GM06990 (cell line): Measurements from ENCODE around the gene RIN3.

ENCODE experiments used
- DNase-seq: peaks from one replicate; pipeline ENCODE4 v3.0.0-alpha.2; 2011; ENCODE audit not compliant: insufficient read length; ENCODE audit errors: extremely low read depth
- H3K27me3 ChIP-seq: replicated peaks from 2 replicates; pipeline ENCODE4 v1.6.0; 2011; ENCODE audit warnings: low read length; ENCODE audit not compliant: control insufficient read depth, insufficient read depth
- H3K36me3 ChIP-seq: 2 replicates; pipeline ENCODE4 v1.5.1; 2011; ENCODE audit warnings: low read length; ENCODE audit not compliant: control insufficient read depth, insufficient read depth
- H3K4me3 ChIP-seq: replicated peaks from 2 replicates; pipeline ENCODE4 v1.5.1; 2011; ENCODE audit warnings: low read depth, mild to moderate bottlenecking, control low read depth, low read length
- TF ChIP-seq, protein P1 (sequence below): IDR thresholded peaks from 2 replicates; pipeline ENCODE4 v1.5.1; 2011; ENCODE audit warnings: low read length, control low read depth, mild to moderate bottlenecking, inconsistent platforms; ENCODE audit not compliant: insufficient read depth, poor library complexity, severe bottlenecking

RIN3 gene

DNA sequence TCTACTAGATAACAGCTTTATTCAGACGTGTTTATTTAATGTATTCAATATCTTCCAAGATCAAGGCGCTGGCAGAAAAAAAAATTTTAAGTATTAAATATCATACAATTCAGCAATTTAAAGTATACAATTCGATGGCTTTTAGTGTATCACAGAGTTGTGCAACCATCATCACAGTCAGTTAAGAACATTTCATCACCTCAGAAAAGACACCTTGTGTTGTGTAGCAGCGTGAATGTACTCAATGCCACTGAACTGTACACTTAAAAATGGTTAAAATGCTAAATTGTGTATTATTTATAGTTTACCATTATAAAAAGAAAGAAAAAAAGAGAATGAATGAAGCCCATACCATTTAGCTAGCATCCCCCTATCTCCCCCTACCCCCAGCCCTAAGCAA lies 96.4 kb downstream of the RIN3 start:
- Histone ChIP-seq H3K36me3 (no peaks in the 10 kb centered on the region; the same call in 1 of the 2 replicates), H3K27me3 (no peaks in the 10 kb centered on the region), H3K4me3 (no peak overlapping the region)
- TF ChIP-seq, protein P1, sequence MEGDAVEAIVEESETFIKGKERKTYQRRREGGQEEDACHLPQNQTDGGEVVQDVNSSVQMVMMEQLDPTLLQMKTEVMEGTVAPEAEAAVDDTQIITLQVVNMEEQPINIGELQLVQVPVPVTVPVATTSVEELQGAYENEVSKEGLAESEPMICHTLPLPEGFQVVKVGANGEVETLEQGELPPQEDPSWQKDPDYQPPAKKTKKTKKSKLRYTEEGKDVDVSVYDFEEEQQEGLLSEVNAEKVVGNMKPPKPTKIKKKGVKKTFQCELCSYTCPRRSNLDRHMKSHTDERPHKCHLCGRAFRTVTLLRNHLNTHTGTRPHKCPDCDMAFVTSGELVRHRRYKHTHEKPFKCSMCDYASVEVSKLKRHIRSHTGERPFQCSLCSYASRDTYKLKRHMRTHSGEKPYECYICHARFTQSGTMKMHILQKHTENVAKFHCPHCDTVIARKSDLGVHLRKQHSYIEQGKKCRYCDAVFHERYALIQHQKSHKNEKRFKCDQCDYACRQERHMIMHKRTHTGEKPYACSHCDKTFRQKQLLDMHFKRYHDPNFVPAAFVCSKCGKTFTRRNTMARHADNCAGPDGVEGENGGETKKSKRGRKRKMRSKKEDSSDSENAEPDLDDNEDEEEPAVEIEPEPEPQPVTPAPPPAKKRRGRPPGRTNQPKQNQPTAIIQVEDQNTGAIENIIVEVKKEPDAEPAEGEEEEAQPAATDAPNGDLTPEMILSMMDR, result no peak
- DNase-seq, result no peak

DNA sequence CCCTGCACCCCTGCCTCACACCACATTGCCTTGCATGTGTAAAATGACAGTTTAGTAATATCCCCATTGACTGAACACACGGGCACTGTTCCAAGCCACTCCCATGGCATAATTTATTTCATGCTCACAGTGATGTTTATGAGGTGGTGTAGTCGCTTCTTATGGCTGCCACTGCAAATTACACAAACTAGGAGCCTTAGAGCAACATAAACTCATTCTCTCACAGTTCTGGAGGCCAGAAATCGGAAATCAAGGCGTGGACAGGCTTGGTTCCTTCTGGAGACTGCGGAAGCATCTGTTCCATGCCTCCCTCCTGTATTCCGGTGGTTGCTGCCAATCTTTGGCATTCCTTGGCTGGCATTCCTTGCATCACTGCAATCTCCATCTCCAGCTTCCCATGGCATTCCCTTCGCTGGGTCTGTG lies 97.3 kb downstream of the RIN3 start:
- Histone ChIP-seq H3K27me3 (no peaks in the 10 kb centered on the region), H3K4me3 (no peak overlapping the region), H3K36me3 (no peaks in the 10 kb centered on the region; the same call in 1 of the 2 replicates)
- TF ChIP-seq, protein P1, result no peak
- no peak for DNase-seq

DNA sequence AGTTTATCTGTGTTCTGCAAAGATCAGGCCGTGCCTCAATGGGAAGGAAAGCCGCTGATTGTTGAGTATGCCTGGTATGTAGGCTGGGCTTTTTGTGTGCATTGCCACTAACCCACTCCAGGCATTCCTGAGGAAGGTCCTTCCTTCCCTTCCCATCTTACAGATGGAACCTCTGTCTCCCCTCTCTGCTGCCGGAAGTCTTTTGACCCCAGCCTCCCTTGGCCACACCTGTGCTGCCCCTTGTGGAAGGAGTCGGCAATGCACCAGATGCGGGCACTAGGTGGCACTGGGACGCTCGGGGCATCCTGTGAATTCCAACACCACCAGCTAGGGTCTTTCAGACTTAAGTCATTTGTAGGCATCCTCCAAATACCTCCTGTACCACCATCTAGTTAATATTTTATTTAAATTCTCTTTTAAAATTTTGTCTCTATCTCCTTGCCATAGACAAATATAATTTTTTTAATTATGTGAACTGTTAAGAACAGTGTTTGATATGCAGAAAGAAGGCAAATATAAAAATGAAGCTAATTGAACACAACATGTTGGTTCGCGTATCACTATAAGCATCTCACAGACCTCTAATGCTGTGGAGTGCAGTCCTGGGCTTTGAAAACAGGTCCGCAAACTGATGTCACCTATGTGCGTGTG lies 99.6 kb downstream of the RIN3 start:
- Histone ChIP-seq H3K36me3 (no peaks in the 10 kb centered on the region; the same call in 1 of the 2 replicates), H3K4me3 (no peak overlapping the region), H3K27me3 (no peaks in the 10 kb centered on the region)
- peak; percentile 34 for DNase-seq
- TF ChIP-seq, protein P1, result peak; percentile 95

DNA sequence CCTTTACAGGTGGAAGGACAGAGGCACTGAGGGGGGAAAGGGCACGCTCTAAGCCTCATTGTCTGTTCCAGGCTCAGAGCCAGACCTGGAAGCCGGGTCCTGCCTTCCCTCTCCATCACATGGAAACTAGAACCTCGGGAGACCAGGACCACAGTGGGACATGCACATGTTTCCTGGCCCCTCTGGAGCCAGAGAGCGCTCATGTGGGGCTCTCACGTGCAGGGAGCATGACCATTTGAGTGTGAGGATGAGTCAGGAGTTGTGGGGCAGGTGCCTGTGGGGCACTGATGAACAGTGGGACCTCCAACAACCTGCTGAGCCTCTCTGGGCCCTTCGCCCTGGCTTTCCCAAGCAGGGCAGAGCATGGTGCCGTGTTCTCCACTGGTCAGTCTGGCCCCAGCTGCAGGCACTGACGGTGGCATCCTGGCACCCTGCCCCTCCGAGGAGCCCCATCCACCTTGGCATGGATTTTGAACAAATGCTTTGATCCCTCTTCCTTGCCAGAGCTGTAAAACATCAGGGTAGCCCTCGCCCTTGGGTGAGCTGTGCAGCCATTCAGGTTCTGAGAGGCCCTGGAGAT lies 100.2 kb downstream of the RIN3 start:
- no peaks in the 10 kb centered on the region; the same call in 1 of the 2 replicates for H3K36me3 ChIP-seq
- H3K27me3 ChIP-seq, result no peaks in the 10 kb centered on the region
- no peak for DNase-seq
- TF ChIP-seq, protein P1, result no peak
- no peak overlapping the region for H3K4me3 ChIP-seq

DNA sequence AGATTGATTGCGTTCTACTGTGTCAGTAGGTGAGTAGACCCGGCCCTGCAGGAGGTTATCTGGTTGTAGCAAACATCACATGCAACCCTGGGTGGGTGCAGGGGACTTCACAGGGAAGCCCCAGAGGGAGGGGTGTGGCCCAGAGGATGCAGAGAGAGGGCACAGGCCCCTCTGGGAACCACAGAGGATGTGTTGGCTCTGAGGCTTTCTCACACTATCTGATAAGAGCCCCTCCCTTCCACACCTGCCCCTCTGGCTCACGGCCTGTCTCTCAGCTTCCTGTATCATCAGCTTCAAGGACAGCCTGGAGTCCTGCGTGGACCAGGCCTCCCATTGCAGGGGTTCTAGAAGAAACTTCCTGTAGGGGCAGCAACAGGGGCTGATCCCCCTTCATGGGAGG lies 101.9 kb downstream of the RIN3 start:
- DNase-seq, result peak; percentile 52
- no peak overlapping the region for H3K4me3 ChIP-seq
- TF ChIP-seq, protein P1, result no peak
- H3K36me3 ChIP-seq, result no peaks in the 10 kb centered on the region; the same call in 1 of the 2 replicates
- no peaks in the 10 kb centered on the region for H3K27me3 ChIP-seq

DNA sequence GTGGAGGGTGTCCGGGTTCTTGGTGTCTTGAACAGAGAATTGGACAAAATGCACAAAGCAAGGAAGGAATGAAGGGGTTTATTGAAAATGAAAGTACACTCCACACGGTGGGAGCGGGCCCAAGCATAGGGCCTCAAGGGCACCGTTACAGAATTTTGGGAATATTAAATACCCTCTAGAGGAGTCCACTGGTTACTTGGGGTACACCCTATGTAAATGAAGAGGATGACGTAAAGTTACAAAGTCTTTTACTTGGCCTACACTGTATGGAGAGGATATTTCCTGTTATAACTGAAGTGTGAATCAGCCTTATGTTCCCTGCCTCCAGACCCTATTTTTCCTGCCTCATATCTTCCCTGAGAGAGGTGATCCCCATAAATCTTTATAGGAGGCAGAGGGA lies 102.6 kb downstream of the RIN3 start:
- H3K4me3 ChIP-seq, result no peak overlapping the region
- TF ChIP-seq, protein P1, result no peak
- H3K36me3 ChIP-seq, result no peaks in the 10 kb centered on the region; the same call in 1 of the 2 replicates
- no peak for DNase-seq
- H3K27me3 ChIP-seq, result no peaks in the 10 kb centered on the region
